Measurements from ENCODE around the gene GATAD2B. TPM values are rescaled to one million over a fixed set of nuclear protein-coding genes. Genes with fewer than 3 reads are reported as not detected.

The GATAD2B gene
- total and polyA plus RNA-seq, 4 donors, result 4.6 to 41.7 (median 13.4) TPM

DNA sequence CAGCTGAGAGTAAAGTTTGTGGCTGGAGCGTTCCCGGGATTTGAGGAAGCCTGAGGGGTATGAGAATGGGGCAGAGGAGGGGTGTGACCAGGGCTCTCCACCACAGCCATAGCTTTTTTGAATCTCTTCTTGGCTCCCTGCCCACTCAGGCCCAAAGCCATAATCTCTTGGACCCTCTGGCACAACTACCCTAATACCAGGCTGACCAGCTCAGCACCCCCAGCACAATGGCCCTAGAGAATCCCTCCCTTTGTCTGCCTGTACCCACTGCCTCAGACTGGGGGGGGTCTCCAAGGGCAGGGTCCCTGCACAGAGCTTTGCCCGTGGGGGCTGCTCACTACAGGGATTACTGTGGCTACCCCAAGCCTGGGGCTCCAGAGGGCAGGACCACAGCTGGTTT, 16.2 kb upstream of the GATAD2B start:
- Histone ChIP-seq H3K27me3 (ENCODE audit: control insufficient read depth in 3 of 3, insufficient read depth in 3 of 3, low read length in 2 of 3) (no peaks in the 10 kb centered on the region), H3K36me3 (ENCODE audit: control insufficient read depth in 4 of 4, insufficient read depth in 4 of 4, low read length in 4 of 4) (peaks cover 9 to 67% (median 44%) of the 10 kb centered on the region in 4 donors), H3K4me3 (no peak overlapping the region), H3K4me1 (ENCODE audit: control insufficient read depth in 5 of 5, insufficient read depth in 5 of 5, low read length in 5 of 5) (peaks cover 0 to 4% (median 0%) of the 10 kb centered on the region in 5 donors), H3K27ac (ENCODE audit: low read depth in 1 of 2, low read length in 1 of 2) (no peak overlapping the region), H3K9ac (ENCODE audit: insufficient read depth in 1 of 2, low read length in 2 of 2) (no peak overlapping the region), H3K9me3 (ENCODE audit: control insufficient read depth in 4 of 4, insufficient read depth in 3 of 4, low read length in 3 of 4) (no peaks in the 10 kb centered on the region)
- TF ChIP-seq, protein P1, sequence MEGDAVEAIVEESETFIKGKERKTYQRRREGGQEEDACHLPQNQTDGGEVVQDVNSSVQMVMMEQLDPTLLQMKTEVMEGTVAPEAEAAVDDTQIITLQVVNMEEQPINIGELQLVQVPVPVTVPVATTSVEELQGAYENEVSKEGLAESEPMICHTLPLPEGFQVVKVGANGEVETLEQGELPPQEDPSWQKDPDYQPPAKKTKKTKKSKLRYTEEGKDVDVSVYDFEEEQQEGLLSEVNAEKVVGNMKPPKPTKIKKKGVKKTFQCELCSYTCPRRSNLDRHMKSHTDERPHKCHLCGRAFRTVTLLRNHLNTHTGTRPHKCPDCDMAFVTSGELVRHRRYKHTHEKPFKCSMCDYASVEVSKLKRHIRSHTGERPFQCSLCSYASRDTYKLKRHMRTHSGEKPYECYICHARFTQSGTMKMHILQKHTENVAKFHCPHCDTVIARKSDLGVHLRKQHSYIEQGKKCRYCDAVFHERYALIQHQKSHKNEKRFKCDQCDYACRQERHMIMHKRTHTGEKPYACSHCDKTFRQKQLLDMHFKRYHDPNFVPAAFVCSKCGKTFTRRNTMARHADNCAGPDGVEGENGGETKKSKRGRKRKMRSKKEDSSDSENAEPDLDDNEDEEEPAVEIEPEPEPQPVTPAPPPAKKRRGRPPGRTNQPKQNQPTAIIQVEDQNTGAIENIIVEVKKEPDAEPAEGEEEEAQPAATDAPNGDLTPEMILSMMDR (IDR thresholded peaks at IDR 0.05; ENCODE audit: control extremely low read depth, extremely low read depth), result no peak
- DNase-seq (no peak), ATAC-seq (ENCODE audit: insufficient read depth, low FRiP score) (no peak)
- 88 to 98% methylated on average over 3 of the region's 3 CpGs for WGBS, 2 donors

- DNase-seq (no peak), ATAC-seq (ENCODE audit: insufficient read depth, low FRiP score) (no peak)
- Histone ChIP-seq H3K4me3 (no peak overlapping the region), H3K27ac (ENCODE audit: low read depth in 1 of 2, low read length in 1 of 2) (no peak overlapping the region), H3K4me1 (ENCODE audit: control insufficient read depth in 5 of 5, insufficient read depth in 5 of 5, low read length in 5 of 5) (no peaks in the 10 kb centered on the region), H3K36me3 (ENCODE audit: control insufficient read depth in 4 of 4, insufficient read depth in 4 of 4, low read length in 4 of 4) (peaks cover 10 to 74% (median 43%) of the 10 kb centered on the region in 4 donors), H3K27me3 (ENCODE audit: control insufficient read depth in 3 of 3, insufficient read depth in 3 of 3, low read length in 2 of 3) (no peaks in the 10 kb centered on the region), H3K9ac (ENCODE audit: insufficient read depth in 1 of 2, low read length in 2 of 2) (no peak overlapping the region), H3K9me3 (ENCODE audit: control insufficient read depth in 4 of 4, insufficient read depth in 3 of 4, low read length in 3 of 4) (no peaks in the 10 kb centered on the region)
- TF ChIP-seq, protein P1 (IDR thresholded peaks at IDR 0.05; ENCODE audit: control extremely low read depth, extremely low read depth), result no peak
- 96 to 99% methylated on average over 10 of the region's 10 CpGs for WGBS, 2 donors
Measured at GRCh38 chr1:153937331-153937730, 14.6 kb upstream of the GATAD2B start.

DNA sequence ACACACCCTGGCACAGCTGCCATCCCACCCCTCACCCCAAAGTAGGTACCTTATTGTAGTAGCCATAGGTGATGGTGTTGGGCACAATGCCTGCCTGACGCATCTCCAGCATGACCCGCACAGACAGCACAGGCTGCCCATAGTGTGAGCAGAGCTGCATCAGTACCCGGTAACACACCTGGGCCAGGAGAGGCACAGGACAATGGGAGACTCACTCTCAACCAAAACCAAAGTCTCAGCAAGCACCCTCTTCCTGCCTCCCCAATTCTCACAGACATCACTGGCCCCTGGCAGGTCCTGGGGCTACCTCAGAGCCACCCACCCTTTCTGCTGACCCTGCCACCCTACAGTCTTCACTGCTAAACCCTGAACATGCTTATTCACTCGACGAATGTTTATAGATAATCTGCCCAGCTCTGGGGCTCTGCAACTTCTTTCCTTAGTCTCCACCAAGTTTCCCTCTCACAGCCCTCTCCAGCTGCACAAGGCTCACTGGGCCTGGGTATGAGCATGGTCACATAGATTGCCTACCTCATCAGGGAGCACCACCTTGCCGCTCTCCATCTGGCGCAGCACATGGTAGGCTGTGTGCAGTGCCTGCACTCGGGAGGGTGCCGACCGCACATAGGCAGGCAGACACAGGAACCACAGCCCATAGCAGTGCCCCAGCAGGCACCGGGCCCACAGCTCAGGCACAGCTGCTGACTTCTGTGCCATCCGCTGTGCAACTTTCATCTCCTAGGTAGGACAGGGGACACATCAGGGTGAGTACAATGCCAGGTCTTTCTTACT, 13.4 kb upstream of the GATAD2B start:
- 96 to 98% methylated on average over 12 of the region's 12 CpGs for WGBS, 2 donors
- H3K36me3 ChIP-seq (ENCODE audit: control insufficient read depth in 4 of 4, insufficient read depth in 4 of 4, low read length in 4 of 4), result peaks cover 10 to 73% (median 40%) of the 10 kb centered on the region in 4 donors
- no peak for ATAC-seq (ENCODE audit: insufficient read depth, low FRiP score)

More for the DNA sequence above, 13.4 kb upstream of the GATAD2B start:
- DNase-seq, result no peak
- no peak overlapping the region for H3K9ac ChIP-seq (ENCODE audit: insufficient read depth in 1 of 2, low read length in 2 of 2)
- H3K9me3 ChIP-seq (ENCODE audit: control insufficient read depth in 4 of 4, insufficient read depth in 3 of 4, low read length in 3 of 4), result no peaks in the 10 kb centered on the region
- no peak overlapping the region for H3K4me3 ChIP-seq
- no peak overlapping the region for H3K27ac ChIP-seq (ENCODE audit: low read depth in 1 of 2, low read length in 1 of 2)
- TF ChIP-seq, protein P1 (IDR thresholded peaks at IDR 0.05; ENCODE audit: control extremely low read depth, extremely low read depth), result no peak
- no peaks in the 10 kb centered on the region for H3K4me1 ChIP-seq (ENCODE audit: control insufficient read depth in 5 of 5, insufficient read depth in 5 of 5, low read length in 5 of 5)
- H3K27me3 ChIP-seq (ENCODE audit: control insufficient read depth in 3 of 3, insufficient read depth in 3 of 3, low read length in 2 of 3), result no peaks in the 10 kb centered on the region

All from lung (tissue), 12 donors.